ENCODE results near the gene LRRC72. TPM values are rescaled to one million over a fixed set of nuclear protein-coding genes. Genes with fewer than 3 reads are reported as not detected.

Gene LRRC72
- total and polyA plus RNA-seq, 8 donors, result not detected

DNA sequence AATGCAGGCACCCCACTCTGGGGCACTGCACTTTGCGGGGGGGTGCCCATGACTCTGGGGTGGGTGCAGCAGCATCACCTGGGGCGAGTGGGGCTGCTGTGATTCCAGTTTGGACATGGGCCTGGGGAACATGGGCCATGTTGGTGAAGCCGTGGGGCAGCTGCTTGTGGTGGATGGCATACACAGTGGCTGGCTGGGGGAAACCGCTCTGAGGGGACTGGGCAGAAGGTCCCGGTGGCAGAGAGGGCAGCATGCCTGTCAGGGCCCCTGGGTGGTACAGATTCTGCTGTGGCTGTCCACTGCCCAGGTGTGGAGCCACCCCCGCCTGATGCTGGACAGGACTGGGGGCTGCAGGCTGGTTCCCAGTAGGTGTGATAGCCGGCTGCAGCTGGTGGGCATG is 57.2 kb downstream of the LRRC72 start:
- ATAC-seq, result no peak
- H3K4me3 ChIP-seq, result no peak overlapping the region
- 95 to 97% methylated on average over 7 of the region's 7 CpGs for WGBS, 2 donors
- no peaks in the 10 kb centered on the region for H3K4me1 ChIP-seq
- FAIRE-seq, result no peak
- no peaks in the 10 kb centered on the region for H3K36me3 ChIP-seq
- H3K27me3 ChIP-seq, result no peaks in the 10 kb centered on the region
- H3K27ac ChIP-seq, result no peak overlapping the region
- TF ChIP-seq, protein P1, sequence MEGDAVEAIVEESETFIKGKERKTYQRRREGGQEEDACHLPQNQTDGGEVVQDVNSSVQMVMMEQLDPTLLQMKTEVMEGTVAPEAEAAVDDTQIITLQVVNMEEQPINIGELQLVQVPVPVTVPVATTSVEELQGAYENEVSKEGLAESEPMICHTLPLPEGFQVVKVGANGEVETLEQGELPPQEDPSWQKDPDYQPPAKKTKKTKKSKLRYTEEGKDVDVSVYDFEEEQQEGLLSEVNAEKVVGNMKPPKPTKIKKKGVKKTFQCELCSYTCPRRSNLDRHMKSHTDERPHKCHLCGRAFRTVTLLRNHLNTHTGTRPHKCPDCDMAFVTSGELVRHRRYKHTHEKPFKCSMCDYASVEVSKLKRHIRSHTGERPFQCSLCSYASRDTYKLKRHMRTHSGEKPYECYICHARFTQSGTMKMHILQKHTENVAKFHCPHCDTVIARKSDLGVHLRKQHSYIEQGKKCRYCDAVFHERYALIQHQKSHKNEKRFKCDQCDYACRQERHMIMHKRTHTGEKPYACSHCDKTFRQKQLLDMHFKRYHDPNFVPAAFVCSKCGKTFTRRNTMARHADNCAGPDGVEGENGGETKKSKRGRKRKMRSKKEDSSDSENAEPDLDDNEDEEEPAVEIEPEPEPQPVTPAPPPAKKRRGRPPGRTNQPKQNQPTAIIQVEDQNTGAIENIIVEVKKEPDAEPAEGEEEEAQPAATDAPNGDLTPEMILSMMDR (IDR thresholded peaks at IDR 0.05), result no peak
- DNase-seq, result peak in 1 of 6 donors; percentile 75
- intact Hi-C loops (cut with DNase I), result no loop called here
- no peaks in the 10 kb centered on the region for H3K9me3 ChIP-seq

GRCh38 chr7:16585540-16585939 is 58.9 kb downstream of the LRRC72 start:
- intact Hi-C loops (cut with DNase I), result no loop called here
- Histone ChIP-seq H3K4me3 (no peak overlapping the region), H3K4me1 (peaks cover 0 to 6% (median 0%) of the 10 kb centered on the region in 3 donors), H3K27ac (no peak overlapping the region), H3K36me3 (no peaks in the 10 kb centered on the region), H3K9me3 (no peaks in the 10 kb centered on the region), H3K27me3 (no peaks in the 10 kb centered on the region)
- ATAC-seq (no peak), DNase-seq (no peak), FAIRE-seq (no peak)
- WGBS, 2 donors, result 95 to 96% methylated on average over 17 of the region's 17 CpGs
- TF ChIP-seq, protein P1 (IDR thresholded peaks at IDR 0.05), result no peak

GRCh38 chr7:16586081-16586874 is 59.7 kb downstream of the LRRC72 start:
- no peaks in the 10 kb centered on the region for H3K27me3 ChIP-seq
- no peaks in the 10 kb centered on the region for H3K36me3 ChIP-seq
- 86 to 90% methylated on average over 42 of the region's 42 CpGs for WGBS, 2 donors
- TF ChIP-seq, protein P1 (IDR thresholded peaks at IDR 0.05), result no peak
- DNase-seq (no peak), ATAC-seq (no peak), FAIRE-seq (no peak)
- H3K9me3 ChIP-seq, result no peaks in the 10 kb centered on the region
- no peak overlapping the region for H3K4me3 ChIP-seq
- peaks cover 0 to 6% (median 0%) of the 10 kb centered on the region in 3 donors for H3K4me1 ChIP-seq
- intact Hi-C loops (cut with DNase I), result no loop called here
- no peak overlapping the region for H3K27ac ChIP-seq

DNA sequence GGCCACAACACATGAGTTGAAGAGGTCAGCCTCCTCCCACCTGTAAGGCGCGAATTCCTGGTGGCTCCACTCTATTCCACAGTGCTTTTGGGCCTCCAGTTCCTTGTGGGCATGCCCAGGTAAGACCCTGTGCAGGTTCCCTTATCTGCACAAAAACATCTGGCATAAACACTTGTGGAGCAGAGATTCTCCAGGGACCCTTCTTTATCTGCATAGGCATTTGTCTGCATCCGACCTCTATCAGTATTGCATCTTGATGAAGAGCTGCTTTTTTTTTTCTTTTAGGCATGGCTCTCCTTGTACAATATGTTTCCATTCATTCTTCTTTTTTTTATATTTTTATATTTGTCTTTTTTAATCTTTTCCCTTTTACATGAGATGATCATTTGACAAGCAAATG is 60.5 kb downstream of the LRRC72 start:
- no peaks in the 10 kb centered on the region for H3K27me3 ChIP-seq
- H3K4me1 ChIP-seq, result peaks cover 0 to 6% (median 0%) of the 10 kb centered on the region in 3 donors
- WGBS, 2 donors, result 84 to 91% methylated on average over 3 of the region's 3 CpGs
- TF ChIP-seq, protein P1 (IDR thresholded peaks at IDR 0.05), result no peak
- no peak for ATAC-seq
- no peak overlapping the region for H3K4me3 ChIP-seq
- no peaks in the 10 kb centered on the region for H3K36me3 ChIP-seq
- no peaks in the 10 kb centered on the region for H3K9me3 ChIP-seq
- FAIRE-seq, result no peak
- intact Hi-C loops (cut with DNase I), result no loop called here
- DNase-seq, result no peak
- H3K27ac ChIP-seq, result no peak overlapping the region

- 45% methylated on average over 6 of the region's 6 CpGs for WGBS, 2 donors
- no peak overlapping the region for H3K27ac ChIP-seq
- ATAC-seq, result peak; percentile 86 to 93 (median 90)
These were observed 61.2 kb downstream of the LRRC72 start for GRCh38 chr7:16587790-16588189.

More at GRCh38 chr7:16587790-16588189, 61.2 kb downstream of the LRRC72 start:
- no peaks in the 10 kb centered on the region for H3K9me3 ChIP-seq
- H3K36me3 ChIP-seq, result no peaks in the 10 kb centered on the region
- no peak for FAIRE-seq
- TF ChIP-seq, protein P1 (IDR thresholded peaks at IDR 0.05), result no peak
- H3K27me3 ChIP-seq, result no peaks in the 10 kb centered on the region
- H3K4me3 ChIP-seq, result peak overlapping the region in 2 of 4 donors; percentile 3 to 30
- intact Hi-C loops (cut with DNase I), result no loop called here
- peak in 2 of 6 donors; percentile 28 to 49 for DNase-seq
- peaks cover 0 to 6% (median 0%) of the 10 kb centered on the region in 3 donors for H3K4me1 ChIP-seq

All from pancreas (tissue), 10 donors.